ENCODE measurements around the gene SH2D3C.

Gene SH2D3C, protein sequence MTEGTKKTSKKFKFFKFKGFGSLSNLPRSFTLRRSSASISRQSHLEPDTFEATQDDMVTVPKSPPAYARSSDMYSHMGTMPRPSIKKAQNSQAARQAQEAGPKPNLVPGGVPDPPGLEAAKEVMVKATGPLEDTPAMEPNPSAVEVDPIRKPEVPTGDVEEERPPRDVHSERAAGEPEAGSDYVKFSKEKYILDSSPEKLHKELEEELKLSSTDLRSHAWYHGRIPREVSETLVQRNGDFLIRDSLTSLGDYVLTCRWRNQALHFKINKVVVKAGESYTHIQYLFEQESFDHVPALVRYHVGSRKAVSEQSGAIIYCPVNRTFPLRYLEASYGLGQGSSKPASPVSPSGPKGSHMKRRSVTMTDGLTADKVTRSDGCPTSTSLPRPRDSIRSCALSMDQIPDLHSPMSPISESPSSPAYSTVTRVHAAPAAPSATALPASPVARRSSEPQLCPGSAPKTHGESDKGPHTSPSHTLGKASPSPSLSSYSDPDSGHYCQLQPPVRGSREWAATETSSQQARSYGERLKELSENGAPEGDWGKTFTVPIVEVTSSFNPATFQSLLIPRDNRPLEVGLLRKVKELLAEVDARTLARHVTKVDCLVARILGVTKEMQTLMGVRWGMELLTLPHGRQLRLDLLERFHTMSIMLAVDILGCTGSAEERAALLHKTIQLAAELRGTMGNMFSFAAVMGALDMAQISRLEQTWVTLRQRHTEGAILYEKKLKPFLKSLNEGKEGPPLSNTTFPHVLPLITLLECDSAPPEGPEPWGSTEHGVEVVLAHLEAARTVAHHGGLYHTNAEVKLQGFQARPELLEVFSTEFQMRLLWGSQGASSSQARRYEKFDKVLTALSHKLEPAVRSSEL

GRCh38 chr9:127778280-127779135 is at the start of gene SH2D3C:
SH2D3C (minus strand) TSS chr9:127778666; CDS start chr9:127778627, 39 bp downstream.
- no peak for DNase-seq (ENCODE audit: low read depth)

GRCh38 chr9:127826253-127826913 is 47.9 kb upstream of the SH2D3C start:
- no peak for DNase-seq (ENCODE audit: low read depth)

- no peak for DNase-seq (ENCODE audit: low read depth)
These were observed 47.0 kb upstream of the SH2D3C start for GRCh38 chr9:127825319-127826051.

DNA sequence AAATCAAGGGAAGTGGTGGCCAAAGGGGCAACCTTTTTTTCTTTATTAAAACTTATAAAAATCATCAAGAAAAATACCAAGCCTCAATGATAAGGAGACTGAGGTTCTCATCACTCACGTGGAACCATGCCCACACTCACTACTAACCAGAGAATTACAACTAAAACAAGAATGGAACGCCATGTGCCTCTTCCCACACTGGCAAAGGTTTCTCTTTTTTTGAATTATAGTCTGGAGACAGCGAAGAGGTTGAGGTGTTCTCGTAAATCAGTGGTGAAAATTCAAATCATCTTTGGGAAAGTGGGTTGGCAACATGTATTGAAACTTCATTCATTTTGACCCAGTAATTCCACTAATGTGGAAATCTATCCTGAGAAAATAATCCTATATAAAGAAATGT is 43.6 kb upstream of the SH2D3C start:
- DNase-seq (ENCODE audit: low read depth) = no peak

- no peak for DNase-seq (ENCODE audit: low read depth)
These were observed 40.1 kb upstream of the SH2D3C start for GRCh38 chr9:127818574-127818973.

DNA sequence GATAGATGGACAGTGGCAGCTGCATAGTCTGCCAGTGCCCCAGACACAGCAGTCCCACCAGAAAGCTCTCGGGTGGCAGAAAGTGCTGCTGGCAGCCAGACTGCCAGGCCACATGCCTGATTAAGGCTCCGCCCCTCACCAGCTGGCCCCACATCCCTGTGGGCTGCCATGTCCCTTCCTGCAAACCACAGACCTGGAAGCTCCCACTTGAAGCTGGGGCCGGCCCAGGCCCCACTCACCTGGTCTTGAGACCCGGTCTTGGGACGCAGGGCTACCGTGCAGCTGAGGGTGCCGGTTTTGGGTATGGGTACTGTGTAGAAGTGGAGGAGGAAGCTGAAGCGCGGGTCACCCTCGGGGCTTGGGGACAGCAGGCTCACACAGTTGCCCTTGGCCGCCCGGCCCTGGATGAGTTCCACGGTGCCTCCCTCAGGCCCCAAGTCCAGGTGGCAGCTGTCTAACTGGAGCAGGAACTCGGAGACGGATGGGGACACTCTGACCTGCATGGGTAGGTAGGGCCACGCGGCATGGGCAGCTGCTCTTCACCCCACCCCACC is 39.5 kb upstream of the SH2D3C start:
- DNase-seq (ENCODE audit: low read depth) = no peak

DNA sequence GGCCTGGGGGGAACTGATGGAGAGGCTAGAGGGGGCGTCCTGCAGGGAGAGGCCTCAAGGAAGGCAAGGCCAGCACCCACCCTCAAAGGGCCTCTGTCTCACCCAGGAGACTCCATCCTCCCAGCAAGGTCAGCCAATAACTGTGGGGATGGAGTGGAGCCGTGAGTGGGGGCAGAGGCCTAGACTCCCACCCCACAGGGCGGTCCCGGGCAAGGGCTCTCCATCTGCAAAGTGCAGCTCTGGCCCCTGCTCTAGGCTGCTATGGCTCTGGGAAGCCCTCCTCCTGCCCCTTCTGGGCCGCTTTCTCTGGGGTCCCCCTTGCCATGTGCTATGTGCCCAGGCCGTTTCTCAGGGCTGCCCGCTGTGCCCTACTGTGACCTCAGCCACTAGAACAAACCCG is 38.3 kb upstream of the SH2D3C start:
- DNase-seq (ENCODE audit: low read depth) = no peak

GRCh38 chr9:127816362-127816725 is 37.9 kb upstream of the SH2D3C start:
- no peak for DNase-seq (ENCODE audit: low read depth)

GRCh38 chr9:127815512-127816361 is 37.3 kb upstream of the SH2D3C start:
- no peak for DNase-seq (ENCODE audit: low read depth)

GRCh38 chr9:127814619-127815511 is 36.4 kb upstream of the SH2D3C start:
- DNase-seq (ENCODE audit: low read depth) = no peak

GRCh38 chr9:127813686-127814226 is 35.3 kb upstream of the SH2D3C start:
- no peak for DNase-seq (ENCODE audit: low read depth)

DNA sequence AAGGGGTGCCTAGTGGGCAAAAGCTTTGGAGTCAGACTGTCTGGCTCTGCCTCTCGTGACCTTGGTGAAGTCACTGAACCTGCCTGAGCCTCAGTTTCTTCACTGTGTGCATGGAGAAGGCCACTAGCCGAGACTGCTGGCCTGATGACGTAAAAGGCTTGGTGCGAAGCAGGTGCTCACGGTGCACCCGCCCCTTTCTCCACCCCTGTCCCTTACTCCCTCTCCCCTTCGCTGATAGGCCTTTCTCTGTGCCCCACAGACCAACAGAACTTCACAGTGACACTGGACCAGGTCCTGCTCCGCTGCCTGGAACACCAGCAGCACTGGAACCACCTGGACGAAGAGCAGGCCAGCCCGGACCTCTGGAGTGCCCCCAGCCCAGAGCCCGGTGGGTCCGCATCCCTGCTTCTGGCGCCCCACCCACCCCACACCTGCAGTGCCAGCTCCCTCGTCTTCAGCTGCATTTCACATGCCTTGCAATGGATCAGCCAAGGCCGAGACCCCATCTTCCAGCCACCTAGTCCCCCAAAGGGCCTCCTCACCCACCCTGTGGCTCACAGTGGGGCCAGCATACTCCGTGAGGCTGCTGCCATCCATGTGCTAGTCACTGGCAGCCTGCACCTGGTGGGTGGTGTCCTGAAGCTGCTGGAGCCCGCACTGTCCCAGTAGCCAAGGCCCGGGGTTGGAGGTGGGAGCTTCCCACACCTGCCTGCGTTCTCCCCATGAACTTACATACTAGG is 34.6 kb upstream of the SH2D3C start:
- no peak for DNase-seq (ENCODE audit: low read depth)

DNA sequence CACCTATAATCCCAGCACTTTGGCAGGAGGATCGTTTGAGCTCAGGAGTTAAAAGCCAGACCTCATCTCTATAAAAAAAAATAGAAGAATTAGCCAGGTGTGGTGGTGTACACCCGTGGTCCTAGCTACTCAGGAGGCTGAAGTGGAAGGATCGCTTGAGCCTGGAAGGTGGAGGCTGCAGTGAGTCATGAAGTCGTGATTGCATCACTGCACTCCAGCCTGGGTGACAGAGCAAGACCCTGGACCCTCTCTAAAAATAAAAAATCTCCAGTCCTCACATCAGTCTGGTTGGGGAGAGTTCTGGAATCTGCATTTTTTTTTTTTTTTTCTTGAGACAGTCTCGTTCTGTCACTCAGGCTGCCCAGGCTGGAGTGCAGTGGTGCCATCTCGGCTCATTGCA is 33.5 kb upstream of the SH2D3C start:
- no peak for DNase-seq (ENCODE audit: low read depth)

DNA sequence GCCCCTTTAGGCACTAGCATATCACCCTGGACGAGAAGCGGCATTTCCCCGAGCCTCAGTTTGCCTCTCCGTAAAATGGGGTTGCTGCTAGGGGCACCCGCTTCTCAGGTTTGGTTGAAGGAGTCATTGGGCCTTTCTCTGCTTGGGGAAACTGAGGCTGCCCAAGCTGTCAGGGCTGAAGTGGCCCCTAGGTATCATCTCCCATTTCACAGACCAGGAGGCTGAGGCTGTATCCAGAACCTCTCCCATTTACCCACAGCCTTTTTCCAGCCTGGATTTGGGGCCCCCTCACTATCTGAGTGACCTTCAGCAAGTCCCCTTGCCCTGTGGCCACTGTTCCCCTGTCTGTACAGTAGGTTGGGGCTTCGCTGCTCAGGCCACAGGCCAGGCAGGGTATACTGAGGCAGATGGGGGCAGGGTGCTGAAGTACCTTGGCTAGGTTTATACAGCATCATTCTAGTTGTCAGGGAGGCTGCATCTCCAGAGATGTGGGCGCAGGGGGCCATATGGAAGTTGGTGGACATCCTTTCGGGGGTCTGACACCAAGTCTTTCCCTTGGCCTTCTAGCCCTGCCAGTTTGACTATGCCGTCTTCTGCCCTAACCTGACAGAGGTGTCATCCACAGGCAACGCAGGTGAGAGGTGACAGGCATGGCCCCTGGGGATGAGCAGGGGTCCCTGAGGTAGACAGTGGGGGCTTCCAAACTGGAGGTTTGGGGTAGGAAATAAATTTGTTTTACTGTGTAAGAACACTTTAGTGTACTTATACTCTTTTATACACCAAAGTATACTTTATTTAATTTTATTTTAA is 32.1 kb upstream of the SH2D3C start:
- DNase-seq (ENCODE audit: low read depth) = no peak

GRCh38 chr9:127809540-127810377 is 31.3 kb upstream of the SH2D3C start:
- no peak for DNase-seq (ENCODE audit: low read depth)

GRCh38 chr9:127809002-127809539 is 30.6 kb upstream of the SH2D3C start:
- no peak for DNase-seq (ENCODE audit: low read depth)
